Hepatocyte (in vitro differentiated cells): ENCODE results near the gene EFNA2. TPM values are rescaled to one million over a fixed set of nuclear protein-coding genes. Genes with fewer than 3 reads are reported as not detected.

Experiments
- DNase-seq: peaks from one replicate; pipeline ENCODE4 v3.0.0-alpha.2; 2016; ENCODE audit warnings: low spot score
- H2AFZ ChIP-seq: fragments of 200-600 bp; sonication (generic); 2 replicates; pipeline ENCODE4 v1.6.0; 2016; ENCODE audit warnings: antibody characterized with exemption, mild to moderate bottlenecking
- H3K27ac ChIP-seq: fragments of 200-600 bp; sonication (generic); 2 replicates; pipeline ENCODE4 v1.5.1; 2016; ENCODE audit warnings: mild to moderate bottlenecking
- H3K27me3 ChIP-seq: fragments of 200-600 bp; sonication (generic); 2 replicates; pipeline ENCODE4 v1.6.1; 2016
- H3K36me3 ChIP-seq: fragments of 200-600 bp; sonication (generic); replicated peaks from 2 replicates; pipeline ENCODE4 v1.5.1; 2016; ENCODE audit warnings: low read depth; ENCODE audit not compliant: insufficient read depth
- H3K4me1 ChIP-seq: fragments of 200-600 bp; sonication (generic); 2 replicates; pipeline ENCODE4 v1.5.1; 2016; ENCODE audit warnings: mild to moderate bottlenecking, moderate library complexity; ENCODE audit not compliant: insufficient read depth
- H3K4me2 ChIP-seq: fragments of 200-600 bp; sonication (generic); 2 replicates; pipeline ENCODE4 v1.6.0; 2016
- H3K4me3 ChIP-seq: fragments of 200-600 bp; sonication (generic); 2 replicates; pipeline ENCODE4 v1.5.1; 2016; ENCODE audit warnings: mild to moderate bottlenecking
- H3K79me2 ChIP-seq: fragments of 200-600 bp; sonication (generic); 2 replicates; pipeline ENCODE4 v1.6.0; 2017; ENCODE audit warnings: mild to moderate bottlenecking
- H3K9me2 ChIP-seq: fragments of 200-600 bp; sonication (generic); replicated peaks from 2 replicates; pipeline ENCODE4 v1.6.0; 2017; ENCODE audit warnings: mild to moderate bottlenecking; ENCODE audit not compliant: insufficient read depth
- H3K9me3 ChIP-seq: fragments of 200-600 bp; sonication (generic); 2 replicates; pipeline ENCODE4 v1.5.1; 2016; ENCODE audit warnings: low read depth, mild to moderate bottlenecking
- H4K20me1 ChIP-seq: fragments of 200-600 bp; sonication (generic); 2 replicates; pipeline ENCODE4 v1.6.0; 2016; ENCODE audit warnings: mild to moderate bottlenecking; ENCODE audit not compliant: insufficient read depth, poor library complexity, severe bottlenecking
- EZH2 ChIP-seq: fragments of 200-600 bp; sonication (generic); IDR thresholded peaks from 2 replicates; pipeline ENCODE4 v1.6.1; 2016; ENCODE audit warnings: antibody characterized with exemption, mild to moderate bottlenecking, borderline replicate concordance
- EZH2phosphoT487 ChIP-seq: fragments of 200-600 bp; sonication (generic); IDR thresholded peaks from one replicate; pipeline ENCODE4 v1.6.1; 2018; ENCODE audit warnings: antibody characterized with exemption, mild to moderate bottlenecking, low read depth, moderate library complexity; ENCODE audit not compliant: unreplicated experiment, severe bottlenecking
- WGBS: methylation state at CpG from one replicate; pipeline ENCODE4 v1.1.6; 2016; ENCODE audit warnings: low lambda C conversion rate; ENCODE audit errors: missing lambda C conversion rate; 5-methylcytosine and 5-hydroxymethylcytosine counted together
- polyA plus RNA-seq: library from polyadenylated mRNA; unstranded; fragments of >200 nt; fragmentation: Nextera tagmentation; extraction: Ambion mirVana; gene quantifications from 2 replicates; pipeline ENCODE4 v1.2.1, GENCODE V29; 2016
- total RNA-seq: library from RNA; depleted of rRNA; stranded (reverse); fragments of >200 nt; gene quantifications from 2 replicates; pipeline ENCODE4 v1.2.3, GENCODE V29; 2014
- TF ChIP-seq, protein P1 (sequence below): fragments of 200-600 bp; sonication (generic); IDR thresholded peaks from 2 replicates; pipeline ENCODE4 v1.5.1; 2016; ENCODE audit warnings: antibody characterized with exemption, mild to moderate bottlenecking; ENCODE audit not compliant: poor library complexity

The EFNA2 gene
- total and polyA plus RNA-seq, 2 experiments from 2014 or later: 1.3 to 14.2 TPM

- DNase-seq: no peak
- no peaks in the 10 kb centered on the region for H3K36me3 ChIP-seq
- no peak overlapping the region for H3K27ac ChIP-seq
- no peaks in the 10 kb centered on the region for H3K79me2 ChIP-seq
- no peak for TF ChIP-seq EZH2phosphoT487
- TF ChIP-seq EZH2: no peak
- TF ChIP-seq, protein P1, sequence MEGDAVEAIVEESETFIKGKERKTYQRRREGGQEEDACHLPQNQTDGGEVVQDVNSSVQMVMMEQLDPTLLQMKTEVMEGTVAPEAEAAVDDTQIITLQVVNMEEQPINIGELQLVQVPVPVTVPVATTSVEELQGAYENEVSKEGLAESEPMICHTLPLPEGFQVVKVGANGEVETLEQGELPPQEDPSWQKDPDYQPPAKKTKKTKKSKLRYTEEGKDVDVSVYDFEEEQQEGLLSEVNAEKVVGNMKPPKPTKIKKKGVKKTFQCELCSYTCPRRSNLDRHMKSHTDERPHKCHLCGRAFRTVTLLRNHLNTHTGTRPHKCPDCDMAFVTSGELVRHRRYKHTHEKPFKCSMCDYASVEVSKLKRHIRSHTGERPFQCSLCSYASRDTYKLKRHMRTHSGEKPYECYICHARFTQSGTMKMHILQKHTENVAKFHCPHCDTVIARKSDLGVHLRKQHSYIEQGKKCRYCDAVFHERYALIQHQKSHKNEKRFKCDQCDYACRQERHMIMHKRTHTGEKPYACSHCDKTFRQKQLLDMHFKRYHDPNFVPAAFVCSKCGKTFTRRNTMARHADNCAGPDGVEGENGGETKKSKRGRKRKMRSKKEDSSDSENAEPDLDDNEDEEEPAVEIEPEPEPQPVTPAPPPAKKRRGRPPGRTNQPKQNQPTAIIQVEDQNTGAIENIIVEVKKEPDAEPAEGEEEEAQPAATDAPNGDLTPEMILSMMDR: no peak
- H3K27me3 ChIP-seq: peaks cover under 1% of the 10 kb centered on the region
- 92% methylated on average over 9 of the region's 9 CpGs for WGBS
- H3K4me2 ChIP-seq: no peak overlapping the region
- H2AFZ ChIP-seq: no peak overlapping the region
- H3K9me2 ChIP-seq: no peaks in the 10 kb centered on the region
- no peaks in the 10 kb centered on the region for H3K9me3 ChIP-seq
- no peaks in the 10 kb centered on the region for H3K4me1 ChIP-seq
- no peaks in the 10 kb centered on the region for H4K20me1 ChIP-seq
- H3K4me3 ChIP-seq: no peak overlapping the region
Measured at GRCh38 chr19:1321539-1321938, 35.9 kb downstream of the EFNA2 start.

DNA sequence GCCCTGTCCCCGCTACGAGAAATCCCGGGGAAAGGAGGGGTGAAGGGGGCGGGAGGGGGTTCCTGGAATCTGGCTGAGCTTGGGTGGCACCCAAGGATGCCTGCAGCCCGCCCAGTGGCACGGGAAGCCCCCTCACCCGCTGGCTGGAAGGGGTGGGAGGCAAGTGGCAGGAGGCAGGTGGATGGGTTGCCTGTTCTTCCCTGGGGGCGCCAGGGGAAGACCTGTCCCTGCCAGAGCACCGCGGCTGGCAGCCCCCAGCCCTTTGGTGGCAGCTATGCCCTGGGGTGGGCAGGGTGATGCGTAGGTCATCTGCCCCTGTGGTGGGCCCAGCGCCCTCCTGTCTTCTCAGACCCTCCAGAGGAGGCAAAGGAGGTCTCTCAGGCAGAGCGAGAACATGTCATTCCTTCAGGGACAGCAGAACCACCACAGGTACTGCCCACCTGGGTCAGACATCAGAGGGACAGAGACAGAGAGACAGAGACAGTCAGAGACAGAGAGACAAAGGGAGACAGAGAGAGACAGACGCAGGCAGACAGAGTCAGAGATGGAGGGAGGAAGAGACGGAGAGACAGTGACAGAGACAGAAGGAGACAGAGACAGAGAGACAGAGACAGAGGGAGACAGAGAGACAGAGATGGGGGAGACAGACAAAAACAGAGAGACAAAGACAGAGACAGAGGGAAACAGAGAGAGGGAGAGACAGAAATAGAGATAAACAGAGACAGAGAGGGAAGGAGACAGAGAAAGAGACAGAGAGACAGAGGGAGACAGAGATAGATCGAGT, 36.7 kb downstream of the EFNA2 start:
- no peaks in the 10 kb centered on the region for H4K20me1 ChIP-seq
- H3K36me3 ChIP-seq: no peaks in the 10 kb centered on the region
- no peaks in the 10 kb centered on the region for H3K9me2 ChIP-seq
- TF ChIP-seq EZH2phosphoT487 (no peak), EZH2 (no peak)
- TF ChIP-seq, protein P1: no peak
- 97% methylated on average over 15 of the region's 16 CpGs for WGBS
- DNase-seq: no peak
- no peak overlapping the region for H3K4me3 ChIP-seq
- H3K27ac ChIP-seq: no peak overlapping the region
- H3K4me1 ChIP-seq: no peaks in the 10 kb centered on the region
- no peak overlapping the region for H2AFZ ChIP-seq
- H3K4me2 ChIP-seq: no peak overlapping the region
- H3K27me3 ChIP-seq: no peaks in the 10 kb centered on the region
- H3K79me2 ChIP-seq: no peaks in the 10 kb centered on the region
- H3K9me3 ChIP-seq: no peaks in the 10 kb centered on the region

- Histone ChIP-seq H3K4me3 (no peak overlapping the region), H2AFZ (no peak overlapping the region), H3K79me2 (no peaks in the 10 kb centered on the region), H3K27ac (no peak overlapping the region), H3K9me2 (no peaks in the 10 kb centered on the region), H4K20me1 (no peaks in the 10 kb centered on the region), H3K9me3 (no peaks in the 10 kb centered on the region), H3K36me3 (no peaks in the 10 kb centered on the region), H3K4me2 (no peak overlapping the region), H3K27me3 (no peaks in the 10 kb centered on the region), H3K4me1 (no peaks in the 10 kb centered on the region)
- 91% methylated on average over 12 of the region's 12 CpGs for WGBS
- TF ChIP-seq EZH2phosphoT487: no peak
- TF ChIP-seq EZH2: no peak
- TF ChIP-seq, protein P1: no peak
- DNase-seq: no peak
Measured at GRCh38 chr19:1324249-1324805, 38.7 kb downstream of the EFNA2 start.
